ENCODE measurements around the gene TMPRSS3. TPM values are rescaled to one million over a fixed set of nuclear protein-coding genes. Genes with fewer than 3 reads are reported as not detected.

The TMPRSS3 gene
- total and polyA plus RNA-seq, 2 donors (not counting 1 experiment from before 2014, with no cell fraction given), result 0.10 to 0.12 TPM

GRCh38 chr21:42343556-42343955 is 52.3 kb downstream of the TMPRSS3 start:
- Mint-ChIP-seq H3K27me3 (no peaks in the 10 kb centered on the region), H3K27ac (no peak overlapping the region), H3K4me3 (no peak overlapping the region), H3K9me3 (ENCODE audit: insufficient read depth) (no peaks in the 10 kb centered on the region), H3K4me1 (no peaks in the 10 kb centered on the region)
- H3K4me3 ChIP-seq (ENCODE audit: control extremely low read depth in 1 of 5, extremely low read depth in 1 of 5, insufficient read depth in 1 of 5, low read depth in 2 of 5, low read length in 4 of 5), result no peak overlapping the region
- no peak for DNase-seq
- WGBS (ENCODE audit: insufficient coverage), result 81% methylated on average over 6 of the region's 6 CpGs
- H2AFZ ChIP-seq (ENCODE audit: insufficient read depth, low read depth, low read length, poor library complexity, severe bottlenecking), result no peak overlapping the region
- peaks cover 0 to 3% (median 1%) of the 10 kb centered on the region in 4 experiments for H3K27me3 ChIP-seq (replicated peaks in 1 of 4; ENCODE audit: control extremely low read depth in 1 of 4, control insufficient read depth in 3 of 4, insufficient read depth in 4 of 4, low read length in 3 of 4)
- CTCF ChIA-PET, result no interaction called here
- intact Hi-C loops (cut with micrococcal nuclease), result no loop called here
- POLR2A ChIA-PET, result no interaction called here
- no peak overlapping the region for H3K4me2 ChIP-seq (replicated peaks; ENCODE audit: low read depth, low read length, poor library complexity, severe bottlenecking)
- H3K27ac ChIP-seq (ENCODE audit: low read length in 2 of 2), result no peak overlapping the region
- H3K36me3 ChIP-seq (replicated peaks in 1 of 2; ENCODE audit: control extremely low read depth in 1 of 2, control insufficient read depth in 1 of 2, extremely low read depth in 1 of 2, insufficient read depth in 2 of 2, low read length in 1 of 2), result no peaks in the 10 kb centered on the region
- H3K9ac ChIP-seq (ENCODE audit: low read length), result no peak overlapping the region
- H3K9me3 ChIP-seq (ENCODE audit: control extremely low read depth in 1 of 3, control insufficient read depth in 2 of 3, insufficient read depth in 1 of 3, low read length in 2 of 3), result no peaks in the 10 kb centered on the region
- no peaks in the 10 kb centered on the region for H3K79me2 ChIP-seq (ENCODE audit: control insufficient read depth, insufficient read depth, low read length)
- no peaks in the 10 kb centered on the region for H3K4me1 ChIP-seq (ENCODE audit: control insufficient read depth in 2 of 2, insufficient read depth in 2 of 2, low read length in 2 of 2)
- H4K20me1 ChIP-seq (ENCODE audit: control insufficient read depth, insufficient read depth, low read length, poor library complexity, severe bottlenecking), result no peaks in the 10 kb centered on the region
- TF ChIP-seq CTCF (IDR thresholded peaks at IDR 0.05) (no peak), EZH2 (IDR thresholded peaks at IDR 0.05; ENCODE audit: borderline replicate concordance, insufficient read depth, low read depth, low read length, poor library complexity, severe bottlenecking) (no peak)
- ATAC-seq (ENCODE audit: low read depth), result no peak

GRCh38 chr21:42343101-42343500 is 52.8 kb downstream of the TMPRSS3 start:
- no peaks in the 10 kb centered on the region for H4K20me1 ChIP-seq (ENCODE audit: control insufficient read depth, insufficient read depth, low read length, poor library complexity, severe bottlenecking)
- intact Hi-C loops (cut with micrococcal nuclease), result no loop called here
- peaks cover 0 to 3% (median 0%) of the 10 kb centered on the region in 4 experiments for H3K27me3 ChIP-seq (replicated peaks in 1 of 4; ENCODE audit: control extremely low read depth in 1 of 4, control insufficient read depth in 3 of 4, insufficient read depth in 4 of 4, low read length in 3 of 4)
- ATAC-seq (ENCODE audit: low read depth) (no peak), DNase-seq (no peak)
- Mint-ChIP-seq H3K9me3 (ENCODE audit: insufficient read depth) (no peaks in the 10 kb centered on the region), H3K4me3 (no peak overlapping the region), H3K27ac (no peak overlapping the region), H3K4me1 (peaks cover under 1% of the 10 kb centered on the region), H3K27me3 (no peaks in the 10 kb centered on the region)
- no peak overlapping the region for H2AFZ ChIP-seq (ENCODE audit: insufficient read depth, low read depth, low read length, poor library complexity, severe bottlenecking)
- peaks cover 2% of the 10 kb centered on the region in 2 donors for H3K4me1 ChIP-seq (ENCODE audit: control insufficient read depth in 2 of 2, insufficient read depth in 2 of 2, low read length in 2 of 2)
- ChIA-PET POLR2A (no interaction called here), CTCF (no interaction called here)
- 91% methylated on average over 10 of the region's 10 CpGs for WGBS (ENCODE audit: insufficient coverage)
- no peaks in the 10 kb centered on the region for H3K36me3 ChIP-seq (replicated peaks in 1 of 2; ENCODE audit: control extremely low read depth in 1 of 2, control insufficient read depth in 1 of 2, extremely low read depth in 1 of 2, insufficient read depth in 2 of 2, low read length in 1 of 2)
- no peaks in the 10 kb centered on the region for H3K79me2 ChIP-seq (ENCODE audit: control insufficient read depth, insufficient read depth, low read length)
- TF ChIP-seq CTCF (IDR thresholded peaks at IDR 0.05) (no peak), EZH2 (IDR thresholded peaks at IDR 0.05; ENCODE audit: borderline replicate concordance, insufficient read depth, low read depth, low read length, poor library complexity, severe bottlenecking) (no peak)
- no peaks in the 10 kb centered on the region for H3K9me3 ChIP-seq (ENCODE audit: control extremely low read depth in 1 of 3, control insufficient read depth in 2 of 3, insufficient read depth in 1 of 3, low read length in 2 of 3)
- no peak overlapping the region for H3K4me2 ChIP-seq (replicated peaks; ENCODE audit: low read depth, low read length, poor library complexity, severe bottlenecking)
- H3K27ac ChIP-seq (ENCODE audit: low read length in 2 of 2), result no peak overlapping the region
- no peak overlapping the region for H3K9ac ChIP-seq (ENCODE audit: low read length)
- H3K4me3 ChIP-seq (ENCODE audit: control extremely low read depth in 1 of 5, extremely low read depth in 1 of 5, insufficient read depth in 1 of 5, low read depth in 2 of 5, low read length in 4 of 5), result no peak overlapping the region

Data from B cell (primary cell).